HepG2 (cell line): ENCODE results near the gene CIB2. TPM values are rescaled to one million over a fixed set of nuclear protein-coding genes. Genes with fewer than 3 reads are reported as not detected.

ENCODE experiments used
- ARHGAP35 ChIP-seq: sonication (generic); formaldehyde crosslinking; IDR thresholded peaks from 2 replicates; pipeline ENCODE4 v1.9.0; 2022; ENCODE audit warnings: mild to moderate bottlenecking, inconsistent platforms, moderate library complexity, missing genetic modification reagents, borderline replicate concordance
- FOXA3 ChIP-seq: IDR thresholded peaks from 2 replicates; pipeline ENCODE4 v1.6.1; 2016; ENCODE audit warnings: missing genetic modification reagents, missing compliant biosample characterization
- GATA4 ChIP-seq: sonication (generic); IDR thresholded peaks from 2 replicates; pipeline ENCODE4 v1.6.1; 2016; ENCODE audit warnings: antibody characterized with exemption, low read depth, borderline replicate concordance
- GATAD2A ChIP-seq: IDR thresholded peaks from 2 replicates; pipeline ENCODE4 v1.6.1; 2016
- HMG20A ChIP-seq: IDR thresholded peaks from 2 replicates; pipeline ENCODE4 v1.6.1; 2016; ENCODE audit warnings: borderline replicate concordance
- HNRNPL ChIP-seq: fragments of 200-400 bp; formaldehyde crosslinking; IDR thresholded peaks from 2 replicates; pipeline ENCODE4 v1.6.1; 2017; ENCODE audit warnings: mild to moderate bottlenecking, low read depth, low read length
- HOXA3 ChIP-seq: sonication (generic); formaldehyde crosslinking; IDR thresholded peaks from 2 replicates; pipeline ENCODE4 v1.5.0; 2020; ENCODE audit warnings: missing genetic modification reagents
- MBNL3 ChIP-seq: fragments of 250-450 bp; sonication (Bioruptor Pico); conservative IDR thresholded peaks from 2 replicates; pipeline ENCODE4 v1.8.0; 2022; ENCODE audit warnings: mild to moderate bottlenecking, inconsistent platforms
- NR2F6 ChIP-seq, 2 experiments: IDR thresholded peaks; 2 replicates each; pipeline ENCODE4 v1.6.1; 2016; ENCODE audit warnings: antibody characterized with exemption in 1 of 2, mild to moderate bottlenecking in 1 of 2
- PLSCR1 ChIP-seq: sonication (generic); formaldehyde crosslinking; IDR thresholded peaks from 2 replicates; pipeline ENCODE4 v1.5.0; 2020; ENCODE audit warnings: missing genetic modification reagents, mild to moderate bottlenecking, borderline replicate concordance
- SMC3 ChIP-seq: IDR thresholded peaks from 2 replicates; pipeline ENCODE4 v1.6.1; 2011; ENCODE audit warnings: low read length, improper control_type of control experiment
- TBL1XR1 ChIP-seq: fragments of 150-350 bp; IDR thresholded peaks from 2 replicates; pipeline ENCODE4 v1.6.1; 2014; ENCODE audit warnings: borderline replicate concordance, low read length; ENCODE audit not compliant: partially characterized antibody
- TGIF2 ChIP-seq: IDR thresholded peaks from 2 replicates; pipeline ENCODE4 v1.6.1; 2016; ENCODE audit warnings: control low read depth, missing compliant biosample characterization
- THAP11 ChIP-seq: IDR thresholded peaks from 2 replicates; pipeline ENCODE4 v1.6.1; 2016; ENCODE audit warnings: missing biosample characterization, missing genetic modification reagents
- THAP8 ChIP-seq: sonication (generic); formaldehyde crosslinking; IDR thresholded peaks from 2 replicates; pipeline ENCODE4 v1.5.1; 2020; ENCODE audit warnings: missing genetic modification reagents, mild to moderate bottlenecking, borderline replicate concordance
- YEATS4 ChIP-seq: sonication (generic); formaldehyde crosslinking; IDR thresholded peaks from 2 replicates; pipeline ENCODE4 v1.4.0; 2020; ENCODE audit warnings: missing genetic modification reagents, borderline replicate concordance
- YY1 ChIP-seq: IDR thresholded peaks from 2 replicates; pipeline ENCODE4 v1.6.1; 2011; ENCODE audit warnings: low read length, low read depth, moderate library complexity, mild to moderate bottlenecking; ENCODE audit not compliant: insufficient read depth, insufficient replicate concordance
- ZNF124 ChIP-seq: sonication (generic); formaldehyde crosslinking; IDR thresholded peaks from 2 replicates; pipeline ENCODE4 v1.4.0; 2020; ENCODE audit warnings: missing genetic modification reagents
- ZNF138 ChIP-seq: sonication (generic); formaldehyde crosslinking; IDR thresholded peaks from 2 replicates; pipeline ENCODE4 v1.5.0; 2020; ENCODE audit warnings: mild to moderate bottlenecking, low read depth, missing genetic modification reagents
- ZNF543 ChIP-seq: sonication (generic); formaldehyde crosslinking; IDR thresholded peaks from 2 replicates; pipeline ENCODE4 v1.4.0; 2020; ENCODE audit warnings: mild to moderate bottlenecking, missing genetic modification reagents
- ZNF562 ChIP-seq: sonication (generic); formaldehyde crosslinking; IDR thresholded peaks from 2 replicates; pipeline ENCODE4 v1.8.0; 2022; ENCODE audit warnings: missing genetic modification reagents, borderline replicate concordance
- ZNF83 ChIP-seq: sonication (generic); formaldehyde crosslinking; IDR thresholded peaks from 2 replicates; pipeline ENCODE4 v1.4.0; 2020; ENCODE audit warnings: missing genetic modification reagents, mild to moderate bottlenecking, borderline replicate concordance
- polyA plus RNA-seq, 8 experiments: library from polyadenylated mRNA; depleted of rRNA in 3 of 8; stranded (reverse) in 7 of 8; unstranded in 1 of 8; fragments of >200 nt; fragmentation: Illumina TruSeq in 4 of 8; extraction: Trizol in 4 of 8; gene quantifications; 2 replicates each; pipeline versions ENCODE4 v1.2.1 to v1.2.3, GENCODE V29; 2011 to 2016; ENCODE audit warnings: low read depth in 4 of 8, missing spikeins in 1 of 8, mixed read lengths in 1 of 8; ENCODE audit not compliant: insufficient read depth in 1 of 8
- total RNA-seq, 5 experiments: library from RNA; depleted of rRNA; stranded (reverse); fragments of >200 nt; fragmentation: Illumina TruSeq; extraction: Trizol; gene quantifications; 2 replicates each; pipeline ENCODE4 v1.2.3, GENCODE V29; 2016; ENCODE audit warnings: low read depth in 1 of 5
- TF ChIP-seq, protein P1 (sequence below): IDR thresholded peaks from 2 replicates; pipeline ENCODE4 v1.4.0; 2020; ENCODE audit warnings: mild to moderate bottlenecking, missing genetic modification reagents
- TF ChIP-seq, protein P2 (sequence below): IDR thresholded peaks from 2 replicates; pipeline ENCODE4 v1.6.1; 2016

The CIB2 gene
- total and polyA plus RNA-seq, 2 of the 13 experiments (the other 11 are each of a cell fraction or from before 2014, with no cell fraction given) = 1.4 to 1.5 TPM

DNA sequence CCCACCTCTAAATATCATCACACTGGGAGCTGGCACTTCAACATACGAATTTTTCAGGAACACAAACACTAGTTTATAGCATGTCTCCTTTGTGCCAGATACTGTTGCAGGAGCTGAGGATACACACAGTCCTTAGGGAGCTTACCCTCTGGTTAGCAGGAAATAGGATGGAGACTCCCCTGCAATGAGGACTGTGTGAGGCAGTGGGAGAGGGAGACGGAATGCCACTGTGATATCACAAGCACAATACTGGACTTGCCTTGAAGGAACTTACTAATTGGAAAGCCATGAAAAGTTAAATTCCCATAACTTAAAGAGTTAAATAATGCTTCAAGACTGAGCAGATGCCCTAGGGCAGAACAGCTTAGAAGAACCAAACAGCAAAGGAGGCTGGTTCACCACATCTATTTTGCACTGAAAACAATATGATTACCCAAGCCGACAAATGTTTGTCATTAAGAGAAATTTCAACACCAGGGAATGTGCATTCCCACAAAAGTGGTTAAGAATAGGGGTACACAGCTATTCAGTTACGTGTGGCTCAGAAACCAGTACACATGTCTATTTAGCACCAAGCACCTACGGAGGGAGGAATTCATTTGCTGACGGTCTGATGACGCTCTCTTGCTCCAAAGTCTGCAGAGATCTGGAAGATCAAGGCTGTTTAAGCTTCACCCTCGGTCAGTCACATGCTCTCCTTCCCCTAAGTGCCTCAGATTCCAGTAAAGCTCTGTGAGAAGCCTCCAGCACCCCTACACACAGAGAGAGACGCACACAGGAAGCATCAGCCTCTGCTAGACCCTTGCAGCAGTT is 59.0 kb downstream of the CIB2 start (continued):
- 0 out of 2 replicates have a peak, but pooled peaks have one; percentile 32 for TF ChIP-seq HMG20A (CRISPR knock-in tag)
- TF ChIP-seq ZNF562 (CRISPR knock-in tag) = no peak
- TF ChIP-seq ARHGAP35 (CRISPR knock-in tag) = no peak
- TF ChIP-seq, protein P1, sequence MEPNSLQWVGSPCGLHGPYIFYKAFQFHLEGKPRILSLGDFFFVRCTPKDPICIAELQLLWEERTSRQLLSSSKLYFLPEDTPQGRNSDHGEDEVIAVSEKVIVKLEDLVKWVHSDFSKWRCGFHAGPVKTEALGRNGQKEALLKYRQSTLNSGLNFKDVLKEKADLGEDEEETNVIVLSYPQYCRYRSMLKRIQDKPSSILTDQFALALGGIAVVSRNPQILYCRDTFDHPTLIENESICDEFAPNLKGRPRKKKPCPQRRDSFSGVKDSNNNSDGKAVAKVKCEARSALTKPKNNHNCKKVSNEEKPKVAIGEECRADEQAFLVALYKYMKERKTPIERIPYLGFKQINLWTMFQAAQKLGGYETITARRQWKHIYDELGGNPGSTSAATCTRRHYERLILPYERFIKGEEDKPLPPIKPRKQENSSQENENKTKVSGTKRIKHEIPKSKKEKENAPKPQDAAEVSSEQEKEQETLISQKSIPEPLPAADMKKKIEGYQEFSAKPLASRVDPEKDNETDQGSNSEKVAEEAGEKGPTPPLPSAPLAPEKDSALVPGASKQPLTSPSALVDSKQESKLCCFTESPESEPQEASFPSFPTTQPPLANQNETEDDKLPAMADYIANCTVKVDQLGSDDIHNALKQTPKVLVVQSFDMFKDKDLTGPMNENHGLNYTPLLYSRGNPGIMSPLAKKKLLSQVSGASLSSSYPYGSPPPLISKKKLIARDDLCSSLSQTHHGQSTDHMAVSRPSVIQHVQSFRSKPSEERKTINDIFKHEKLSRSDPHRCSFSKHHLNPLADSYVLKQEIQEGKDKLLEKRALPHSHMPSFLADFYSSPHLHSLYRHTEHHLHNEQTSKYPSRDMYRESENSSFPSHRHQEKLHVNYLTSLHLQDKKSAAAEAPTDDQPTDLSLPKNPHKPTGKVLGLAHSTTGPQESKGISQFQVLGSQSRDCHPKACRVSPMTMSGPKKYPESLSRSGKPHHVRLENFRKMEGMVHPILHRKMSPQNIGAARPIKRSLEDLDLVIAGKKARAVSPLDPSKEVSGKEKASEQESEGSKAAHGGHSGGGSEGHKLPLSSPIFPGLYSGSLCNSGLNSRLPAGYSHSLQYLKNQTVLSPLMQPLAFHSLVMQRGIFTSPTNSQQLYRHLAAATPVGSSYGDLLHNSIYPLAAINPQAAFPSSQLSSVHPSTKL (CRISPR knock-in tag) = peak; percentile 62; the same call in 1 of the 2 replicates
- no peak for TF ChIP-seq YEATS4
- no peak for TF ChIP-seq TGIF2 (CRISPR knock-in tag)
- no peak for TF ChIP-seq ZNF138 (CRISPR knock-in tag)
- peak; percentile 27; the same call in 1 of the 2 replicates for TF ChIP-seq HOXA3 (CRISPR knock-in tag)
- no peak for TF ChIP-seq MBNL3 (CRISPR knock-in tag)
- TF ChIP-seq TBL1XR1 = no peak
- TF ChIP-seq GATA4 = no peak
- TF ChIP-seq, protein P2, sequence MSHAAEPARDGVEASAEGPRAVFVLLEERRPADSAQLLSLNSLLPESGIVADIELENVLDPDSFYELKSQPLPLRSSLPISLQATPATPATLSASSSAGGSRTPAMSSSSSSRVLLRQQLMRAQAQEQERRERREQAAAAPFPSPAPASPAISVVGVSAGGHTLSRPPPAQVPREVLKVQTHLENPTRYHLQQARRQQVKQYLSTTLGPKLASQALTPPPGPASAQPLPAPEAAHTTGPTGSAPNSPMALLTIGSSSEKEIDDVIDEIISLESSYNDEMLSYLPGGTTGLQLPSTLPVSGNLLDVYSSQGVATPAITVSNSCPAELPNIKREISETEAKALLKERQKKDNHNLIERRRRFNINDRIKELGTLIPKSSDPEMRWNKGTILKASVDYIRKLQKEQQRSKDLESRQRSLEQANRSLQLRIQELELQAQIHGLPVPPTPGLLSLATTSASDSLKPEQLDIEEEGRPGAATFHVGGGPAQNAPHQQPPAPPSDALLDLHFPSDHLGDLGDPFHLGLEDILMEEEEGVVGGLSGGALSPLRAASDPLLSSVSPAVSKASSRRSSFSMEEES (CRISPR knock-in tag) = peak; percentile 86
- TF ChIP-seq ZNF543 (CRISPR knock-in tag) = 0 out of 2 replicates have a peak, but pooled peaks have one; percentile 33
- TF ChIP-seq YY1 = no peak
- no peak for TF ChIP-seq ZNF124 (CRISPR knock-in tag)
- peak; percentile 50; the same call in 1 of the 2 replicates for TF ChIP-seq GATAD2A (CRISPR knock-in tag)
- no peak for TF ChIP-seq THAP8 (CRISPR knock-in tag)
- TF ChIP-seq THAP11 (CRISPR knock-in tag) = no peak
- TF ChIP-seq HNRNPL = no peak
- no peak for TF ChIP-seq NR2F6 (IDR thresholded peaks at IDR 0.05)
- 0 out of 2 replicates have a peak, but pooled peaks have one; percentile 18 for TF ChIP-seq NR2F6 (CRISPR knock-in tag; IDR thresholded peaks at IDR 0.05)
- no peak for TF ChIP-seq SMC3
- TF ChIP-seq PLSCR1 (CRISPR knock-in tag) = no peak
- TF ChIP-seq FOXA3 (CRISPR knock-in tag) = peak; percentile 27; the same call in 1 of the 2 replicates
- no peak for TF ChIP-seq ZNF83
